ENCODE results near the gene RAB20. TPM values are rescaled to one million over a fixed set of nuclear protein-coding genes. Genes with fewer than 3 reads are reported as not detected.

The RAB20 gene
- total and polyA plus RNA-seq, 8 donors: 9.3 to 23.6 (median 14.2) TPM

- Histone ChIP-seq H3K4me3 (no peak overlapping the region), H3K27me3 (no peaks in the 10 kb centered on the region), H3K36me3 (no peaks in the 10 kb centered on the region), H3K4me1 (peaks cover 34 to 56% (median 37%) of the 10 kb centered on the region in 3 donors), H3K9me3 (no peaks in the 10 kb centered on the region), H3K27ac (peak overlapping the region in 2 of 4 donors; percentile 70 to 79)
- FAIRE-seq: no peak
- TF ChIP-seq, protein P1, sequence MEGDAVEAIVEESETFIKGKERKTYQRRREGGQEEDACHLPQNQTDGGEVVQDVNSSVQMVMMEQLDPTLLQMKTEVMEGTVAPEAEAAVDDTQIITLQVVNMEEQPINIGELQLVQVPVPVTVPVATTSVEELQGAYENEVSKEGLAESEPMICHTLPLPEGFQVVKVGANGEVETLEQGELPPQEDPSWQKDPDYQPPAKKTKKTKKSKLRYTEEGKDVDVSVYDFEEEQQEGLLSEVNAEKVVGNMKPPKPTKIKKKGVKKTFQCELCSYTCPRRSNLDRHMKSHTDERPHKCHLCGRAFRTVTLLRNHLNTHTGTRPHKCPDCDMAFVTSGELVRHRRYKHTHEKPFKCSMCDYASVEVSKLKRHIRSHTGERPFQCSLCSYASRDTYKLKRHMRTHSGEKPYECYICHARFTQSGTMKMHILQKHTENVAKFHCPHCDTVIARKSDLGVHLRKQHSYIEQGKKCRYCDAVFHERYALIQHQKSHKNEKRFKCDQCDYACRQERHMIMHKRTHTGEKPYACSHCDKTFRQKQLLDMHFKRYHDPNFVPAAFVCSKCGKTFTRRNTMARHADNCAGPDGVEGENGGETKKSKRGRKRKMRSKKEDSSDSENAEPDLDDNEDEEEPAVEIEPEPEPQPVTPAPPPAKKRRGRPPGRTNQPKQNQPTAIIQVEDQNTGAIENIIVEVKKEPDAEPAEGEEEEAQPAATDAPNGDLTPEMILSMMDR (IDR thresholded peaks at IDR 0.05): no peak
- no peak for DNase-seq
- intact Hi-C loops (cut with DNase I): no loop called here
- ATAC-seq: no peak
- WGBS, 2 donors: 78 to 82% methylated on average over 6 of the region's 6 CpGs
Observed at GRCh38 chr13:110528911-110529310, 32.6 kb downstream of the RAB20 start.

DNA sequence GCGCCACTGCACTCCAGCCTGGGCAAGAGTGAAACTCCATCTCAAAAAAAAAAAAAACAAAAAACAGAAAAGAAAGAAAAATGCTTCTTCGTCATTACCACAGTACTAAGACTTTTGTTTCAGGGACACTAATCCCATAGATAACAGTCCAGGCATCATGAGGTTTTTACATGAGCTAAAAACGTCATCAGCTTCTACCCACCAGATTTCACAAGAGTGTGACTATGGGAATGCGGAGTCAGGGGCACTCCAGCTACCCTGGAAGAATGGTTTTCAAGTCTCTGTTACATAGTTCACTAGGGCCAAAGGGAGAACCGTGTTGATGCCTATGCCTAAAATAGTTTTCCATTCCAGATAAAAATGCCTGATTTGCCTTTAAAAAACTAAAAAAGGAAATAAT, 33.2 kb downstream of the RAB20 start:
- Histone ChIP-seq H3K9me3 (no peaks in the 10 kb centered on the region), H3K27ac (peak overlapping the region; percentile 32 to 79 (median 64)), H3K36me3 (peaks cover 0 to 5% (median 0%) of the 10 kb centered on the region in 3 donors), H3K4me1 (peaks cover 34 to 56% (median 37%) of the 10 kb centered on the region in 3 donors), H3K27me3 (no peaks in the 10 kb centered on the region), H3K4me3 (no peak overlapping the region)
- WGBS, 2 donors: 70 to 75% methylated on average over 5 of the region's 5 CpGs
- no peak for DNase-seq
- ATAC-seq: peak in 2 of 4 donors; percentile 1 to 3
- TF ChIP-seq, protein P1 (IDR thresholded peaks at IDR 0.05): no peak
- no peak for FAIRE-seq
- intact Hi-C loops (cut with DNase I): no loop called here

GRCh38 chr13:110525328-110526319, 35.9 kb downstream of the RAB20 start:
- peaks cover 43 to 60% (median 48%) of the 10 kb centered on the region in 3 donors for H3K4me1 ChIP-seq
- peak in 3 of 4 donors; percentile 1 to 5 (median 2) for ATAC-seq

DNA sequence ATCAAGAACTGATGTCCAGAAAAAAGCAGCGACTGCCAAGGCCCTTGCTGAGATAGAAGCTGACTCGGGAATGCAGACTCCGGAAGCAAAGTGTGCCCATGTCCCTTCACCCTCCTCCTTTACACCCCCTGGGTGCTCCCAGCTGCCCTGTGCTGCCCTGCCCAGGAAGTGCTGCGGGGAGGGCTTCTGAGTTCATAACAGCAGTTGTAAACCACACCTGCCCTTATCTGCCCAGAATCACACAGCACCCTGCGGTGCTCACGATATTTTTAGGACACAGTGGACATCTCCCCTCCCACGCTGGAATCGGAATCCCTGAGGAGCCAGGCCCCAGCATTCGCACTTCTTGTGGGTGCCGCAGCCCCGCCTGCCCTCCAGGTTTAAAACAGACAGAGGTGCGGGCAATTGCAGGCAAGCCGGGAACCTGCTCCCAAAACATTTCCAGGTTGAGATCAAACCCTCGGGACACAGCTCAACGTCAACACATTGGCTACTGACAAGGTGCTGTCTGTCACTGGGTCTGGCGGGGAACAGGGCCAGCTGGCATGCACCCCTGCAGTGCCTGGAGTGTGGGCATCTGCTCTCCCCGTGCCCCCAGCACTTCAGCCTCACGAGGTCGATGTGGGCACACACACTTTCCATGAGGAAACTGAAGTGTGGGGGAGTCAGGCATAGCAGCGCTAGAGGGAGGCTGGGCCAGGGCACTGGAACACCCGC, 36.8 kb downstream of the RAB20 start:
- H3K4me3 ChIP-seq: no peak overlapping the region
- peak in 5 of 6 donors; percentile 41 to 68 (median 59) for DNase-seq

More at GRCh38 chr13:110525328-110526319, 35.9 kb downstream of the RAB20 start:
- Histone ChIP-seq H3K4me3 (no peak overlapping the region), H3K36me3 (peaks cover 0 to 12% (median 0%) of the 10 kb centered on the region in 3 donors), H3K27ac (peak overlapping the region; percentile 13 to 79 (median 56)), H3K27me3 (no peaks in the 10 kb centered on the region), H3K9me3 (no peaks in the 10 kb centered on the region)
- WGBS, 2 donors: 45% methylated on average over 25 of the region's 25 CpGs
- intact Hi-C loops (cut with DNase I): no loop called here
- FAIRE-seq: no peak
- TF ChIP-seq, protein P1 (IDR thresholded peaks at IDR 0.05): no peak
- peak in 2 of 6 donors; percentile 31 to 65 for DNase-seq

More for the DNA sequence above, 36.8 kb downstream of the RAB20 start:
- 27 to 43% methylated on average over 21 of the region's 21 CpGs for WGBS, 2 donors
- FAIRE-seq (no peak), ATAC-seq (peak; percentile 33 to 45 (median 36))
- peak overlapping the region; percentile 24 to 79 (median 56) for H3K27ac ChIP-seq
- H3K4me1 ChIP-seq: peaks cover 44 to 61% (median 51%) of the 10 kb centered on the region in 3 donors
- no peaks in the 10 kb centered on the region for H3K9me3 ChIP-seq
- no peaks in the 10 kb centered on the region for H3K27me3 ChIP-seq
- intact Hi-C loops (cut with DNase I): no loop called here
- peaks cover 0 to 12% (median 0%) of the 10 kb centered on the region in 3 donors for H3K36me3 ChIP-seq
- TF ChIP-seq, protein P1 (IDR thresholded peaks at IDR 0.05): no peak
